Measurements from ENCODE around the gene RRAGD.

The RRAGD gene

DNA sequence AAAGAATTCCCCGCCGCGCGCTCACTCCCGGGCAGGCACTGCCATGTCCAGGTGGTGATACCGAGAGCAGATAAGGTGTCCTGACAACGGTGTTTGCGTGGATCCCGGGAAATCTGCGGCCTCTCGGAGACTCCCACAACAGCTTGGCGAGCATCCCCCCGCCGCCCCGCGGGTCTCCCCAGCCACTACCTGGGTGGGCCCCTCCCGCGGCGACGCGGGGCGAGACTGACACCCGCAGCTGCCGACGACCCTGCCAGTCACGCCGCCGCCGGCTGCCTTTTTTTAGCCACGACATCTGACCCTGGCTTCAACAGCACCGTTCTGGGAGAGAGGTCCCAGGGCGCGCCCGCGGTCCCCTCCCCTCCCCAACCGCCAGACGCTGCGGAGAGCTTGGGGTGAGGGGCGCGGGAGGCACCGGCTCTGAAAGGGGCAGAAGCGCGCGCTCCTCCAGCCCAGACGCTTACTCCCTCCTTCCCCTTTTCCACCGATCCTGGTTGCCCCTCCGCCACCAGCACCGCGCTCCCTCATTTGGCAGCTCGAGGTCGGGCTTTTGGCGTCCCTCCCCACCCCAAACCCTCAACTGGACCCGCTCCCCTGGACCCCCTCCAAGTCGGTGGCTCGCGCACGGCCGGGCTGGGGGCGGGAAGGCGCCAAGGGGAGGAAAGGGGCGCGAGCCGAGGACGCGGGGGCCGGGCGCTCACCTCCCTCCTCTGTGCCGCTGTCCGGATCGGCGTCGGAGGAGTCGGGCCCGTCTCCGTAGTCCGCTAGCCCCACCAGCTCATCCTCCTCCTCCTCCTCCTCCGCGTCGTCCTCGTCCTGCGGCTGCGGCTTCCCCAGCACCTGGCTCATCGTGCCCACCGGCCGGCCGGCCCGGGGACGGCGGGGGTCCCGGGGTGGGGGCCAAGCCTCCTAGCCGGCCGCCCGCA is 665 bp downstream of the RRAGD start (continued):
- TF ChIP-seq, protein P1, sequence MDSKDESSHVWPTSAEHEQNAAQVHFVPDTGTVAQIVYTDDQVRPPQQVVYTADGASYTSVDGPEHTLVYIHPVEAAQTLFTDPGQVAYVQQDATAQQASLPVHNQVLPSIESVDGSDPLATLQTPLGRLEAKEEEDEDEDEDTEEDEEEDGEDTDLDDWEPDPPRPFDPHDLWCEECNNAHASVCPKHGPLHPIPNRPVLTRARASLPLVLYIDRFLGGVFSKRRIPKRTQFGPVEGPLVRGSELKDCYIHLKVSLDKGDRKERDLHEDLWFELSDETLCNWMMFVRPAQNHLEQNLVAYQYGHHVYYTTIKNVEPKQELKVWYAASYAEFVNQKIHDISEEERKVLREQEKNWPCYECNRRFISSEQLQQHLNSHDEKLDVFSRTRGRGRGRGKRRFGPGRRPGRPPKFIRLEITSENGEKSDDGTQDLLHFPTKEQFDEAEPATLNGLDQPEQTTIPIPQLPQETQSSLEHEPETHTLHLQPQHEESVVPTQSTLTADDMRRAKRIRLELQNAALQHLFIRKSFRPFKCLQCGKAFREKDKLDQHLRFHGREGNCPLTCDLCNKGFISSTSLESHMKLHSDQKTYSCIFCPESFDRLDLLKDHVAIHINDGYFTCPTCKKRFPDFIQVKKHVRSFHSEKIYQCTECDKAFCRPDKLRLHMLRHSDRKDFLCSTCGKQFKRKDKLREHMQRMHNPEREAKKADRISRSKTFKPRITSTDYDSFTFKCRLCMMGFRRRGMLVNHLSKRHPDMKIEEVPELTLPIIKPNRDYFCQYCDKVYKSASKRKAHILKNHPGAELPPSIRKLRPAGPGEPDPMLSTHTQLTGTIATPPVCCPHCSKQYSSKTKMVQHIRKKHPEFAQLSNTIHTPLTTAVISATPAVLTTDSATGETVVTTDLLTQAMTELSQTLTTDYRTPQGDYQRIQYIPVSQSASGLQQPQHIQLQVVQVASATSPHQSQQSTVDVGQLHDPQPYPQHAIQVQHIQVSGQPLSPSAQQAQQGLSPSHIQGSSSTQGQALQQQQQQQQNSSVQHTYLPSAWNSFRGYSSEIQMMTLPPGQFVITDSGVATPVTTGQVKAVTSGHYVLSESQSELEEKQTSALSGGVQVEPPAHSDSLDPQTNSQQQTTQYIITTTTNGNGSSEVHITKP (tag by site-specific recombination; IDR thresholded peaks at IDR 0.05), result peak; percentile 97
- peak; percentile 95 for TF ChIP-seq ZBTB20 (tag by site-specific recombination; IDR thresholded peaks at IDR 0.05)
- 0 out of 2 replicates have a peak, but pooled peaks have one; percentile 6 for TF ChIP-seq ZSCAN23 (tag by site-specific recombination; IDR thresholded peaks at IDR 0.05)
- peak; percentile 73 for TF ChIP-seq SP2 (tag by site-specific recombination; IDR thresholded peaks at IDR 0.05)
- no peak for TF ChIP-seq ZNF785 (tag by site-specific recombination; IDR thresholded peaks at IDR 0.05)
- TF ChIP-seq GLIS2 (tag by site-specific recombination; IDR thresholded peaks at IDR 0.05), result peak; percentile 93
- TF ChIP-seq, protein P2, sequence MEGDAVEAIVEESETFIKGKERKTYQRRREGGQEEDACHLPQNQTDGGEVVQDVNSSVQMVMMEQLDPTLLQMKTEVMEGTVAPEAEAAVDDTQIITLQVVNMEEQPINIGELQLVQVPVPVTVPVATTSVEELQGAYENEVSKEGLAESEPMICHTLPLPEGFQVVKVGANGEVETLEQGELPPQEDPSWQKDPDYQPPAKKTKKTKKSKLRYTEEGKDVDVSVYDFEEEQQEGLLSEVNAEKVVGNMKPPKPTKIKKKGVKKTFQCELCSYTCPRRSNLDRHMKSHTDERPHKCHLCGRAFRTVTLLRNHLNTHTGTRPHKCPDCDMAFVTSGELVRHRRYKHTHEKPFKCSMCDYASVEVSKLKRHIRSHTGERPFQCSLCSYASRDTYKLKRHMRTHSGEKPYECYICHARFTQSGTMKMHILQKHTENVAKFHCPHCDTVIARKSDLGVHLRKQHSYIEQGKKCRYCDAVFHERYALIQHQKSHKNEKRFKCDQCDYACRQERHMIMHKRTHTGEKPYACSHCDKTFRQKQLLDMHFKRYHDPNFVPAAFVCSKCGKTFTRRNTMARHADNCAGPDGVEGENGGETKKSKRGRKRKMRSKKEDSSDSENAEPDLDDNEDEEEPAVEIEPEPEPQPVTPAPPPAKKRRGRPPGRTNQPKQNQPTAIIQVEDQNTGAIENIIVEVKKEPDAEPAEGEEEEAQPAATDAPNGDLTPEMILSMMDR (tag by site-specific recombination; IDR thresholded peaks at IDR 0.05), result peak; percentile 15; the same call in 1 of the 2 replicates
- TF ChIP-seq, protein P3, sequence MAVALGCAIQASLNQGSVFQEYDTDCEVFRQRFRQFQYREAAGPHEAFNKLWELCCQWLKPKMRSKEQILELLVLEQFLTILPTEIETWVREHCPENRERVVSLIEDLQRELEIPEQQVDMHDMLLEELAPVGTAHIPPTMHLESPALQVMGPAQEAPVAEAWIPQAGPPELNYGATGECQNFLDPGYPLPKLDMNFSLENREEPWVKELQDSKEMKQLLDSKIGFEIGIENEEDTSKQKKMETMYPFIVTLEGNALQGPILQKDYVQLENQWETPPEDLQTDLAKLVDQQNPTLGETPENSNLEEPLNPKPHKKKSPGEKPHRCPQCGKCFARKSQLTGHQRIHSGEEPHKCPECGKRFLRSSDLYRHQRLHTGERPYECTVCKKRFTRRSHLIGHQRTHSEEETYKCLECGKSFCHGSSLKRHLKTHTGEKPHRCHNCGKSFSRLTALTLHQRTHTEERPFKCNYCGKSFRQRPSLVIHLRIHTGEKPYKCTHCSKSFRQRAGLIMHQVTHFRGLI (tag by site-specific recombination; IDR thresholded peaks at IDR 0.05), result no peak
- TF ChIP-seq, protein P4, sequence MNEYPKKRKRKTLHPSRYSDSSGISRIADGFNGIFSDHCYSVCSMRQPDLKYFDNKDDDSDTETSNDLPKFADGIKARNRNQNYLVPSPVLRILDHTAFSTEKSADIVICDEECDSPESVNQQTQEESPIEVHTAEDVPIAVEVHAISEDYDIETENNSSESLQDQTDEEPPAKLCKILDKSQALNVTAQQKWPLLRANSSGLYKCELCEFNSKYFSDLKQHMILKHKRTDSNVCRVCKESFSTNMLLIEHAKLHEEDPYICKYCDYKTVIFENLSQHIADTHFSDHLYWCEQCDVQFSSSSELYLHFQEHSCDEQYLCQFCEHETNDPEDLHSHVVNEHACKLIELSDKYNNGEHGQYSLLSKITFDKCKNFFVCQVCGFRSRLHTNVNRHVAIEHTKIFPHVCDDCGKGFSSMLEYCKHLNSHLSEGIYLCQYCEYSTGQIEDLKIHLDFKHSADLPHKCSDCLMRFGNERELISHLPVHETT (tag by site-specific recombination; IDR thresholded peaks at IDR 0.05), result peak; percentile 21; the same call in 1 of the 2 replicates
- peak; percentile 63 for TF ChIP-seq ZEB2 (tag by site-specific recombination; IDR thresholded peaks at IDR 0.05)
- TF ChIP-seq ZNF391 (tag by site-specific recombination; IDR thresholded peaks at IDR 0.05; ENCODE audit: borderline replicate concordance, low read depth), result no peak
- TF ChIP-seq, protein P5, sequence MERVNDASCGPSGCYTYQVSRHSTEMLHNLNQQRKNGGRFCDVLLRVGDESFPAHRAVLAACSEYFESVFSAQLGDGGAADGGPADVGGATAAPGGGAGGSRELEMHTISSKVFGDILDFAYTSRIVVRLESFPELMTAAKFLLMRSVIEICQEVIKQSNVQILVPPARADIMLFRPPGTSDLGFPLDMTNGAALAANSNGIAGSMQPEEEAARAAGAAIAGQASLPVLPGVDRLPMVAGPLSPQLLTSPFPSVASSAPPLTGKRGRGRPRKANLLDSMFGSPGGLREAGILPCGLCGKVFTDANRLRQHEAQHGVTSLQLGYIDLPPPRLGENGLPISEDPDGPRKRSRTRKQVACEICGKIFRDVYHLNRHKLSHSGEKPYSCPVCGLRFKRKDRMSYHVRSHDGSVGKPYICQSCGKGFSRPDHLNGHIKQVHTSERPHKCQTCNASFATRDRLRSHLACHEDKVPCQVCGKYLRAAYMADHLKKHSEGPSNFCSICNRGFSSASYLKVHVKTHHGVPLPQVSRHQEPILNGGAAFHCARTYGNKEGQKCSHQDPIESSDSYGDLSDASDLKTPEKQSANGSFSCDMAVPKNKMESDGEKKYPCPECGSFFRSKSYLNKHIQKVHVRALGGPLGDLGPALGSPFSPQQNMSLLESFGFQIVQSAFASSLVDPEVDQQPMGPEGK (tag by site-specific recombination; IDR thresholded peaks at IDR 0.05), result peak; percentile 88
- TF ChIP-seq ZIC2 (tag by site-specific recombination; IDR thresholded peaks at IDR 0.05), result peak; percentile 81
- peak; percentile 99 for TF ChIP-seq ZNF121 (tag by site-specific recombination; IDR thresholded peaks at IDR 0.05)
- TF ChIP-seq ZFHX2 (tag by site-specific recombination; conservative IDR thresholded peaks at IDR 0.05), result peak; percentile 75
- TF ChIP-seq KLF8 (tag by site-specific recombination; IDR thresholded peaks at IDR 0.05), result peak; percentile 41; the same call in 1 of the 2 replicates
- TF ChIP-seq, protein P6, sequence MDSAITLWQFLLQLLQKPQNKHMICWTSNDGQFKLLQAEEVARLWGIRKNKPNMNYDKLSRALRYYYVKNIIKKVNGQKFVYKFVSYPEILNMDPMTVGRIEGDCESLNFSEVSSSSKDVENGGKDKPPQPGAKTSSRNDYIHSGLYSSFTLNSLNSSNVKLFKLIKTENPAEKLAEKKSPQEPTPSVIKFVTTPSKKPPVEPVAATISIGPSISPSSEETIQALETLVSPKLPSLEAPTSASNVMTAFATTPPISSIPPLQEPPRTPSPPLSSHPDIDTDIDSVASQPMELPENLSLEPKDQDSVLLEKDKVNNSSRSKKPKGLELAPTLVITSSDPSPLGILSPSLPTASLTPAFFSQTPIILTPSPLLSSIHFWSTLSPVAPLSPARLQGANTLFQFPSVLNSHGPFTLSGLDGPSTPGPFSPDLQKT (IDR thresholded peaks at IDR 0.05; ENCODE audit: borderline replicate concordance, low read depth, low read length), result no peak
- TF ChIP-seq, protein P7, sequence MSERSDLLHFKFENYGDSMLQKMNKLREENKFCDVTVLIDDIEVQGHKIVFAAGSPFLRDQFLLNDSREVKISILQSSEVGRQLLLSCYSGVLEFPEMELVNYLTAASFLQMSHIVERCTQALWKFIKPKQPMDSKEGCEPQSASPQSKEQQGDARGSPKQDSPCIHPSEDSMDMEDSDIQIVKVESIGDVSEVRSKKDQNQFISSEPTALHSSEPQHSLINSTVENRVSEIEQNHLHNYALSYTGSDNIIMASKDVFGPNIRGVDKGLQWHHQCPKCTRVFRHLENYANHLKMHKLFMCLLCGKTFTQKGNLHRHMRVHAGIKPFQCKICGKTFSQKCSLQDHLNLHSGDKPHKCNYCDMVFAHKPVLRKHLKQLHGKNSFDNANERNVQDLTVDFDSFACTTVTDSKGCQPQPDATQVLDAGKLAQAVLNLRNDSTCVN (tag by site-specific recombination; optimal IDR thresholded peaks at IDR 0.05), result peak; percentile 93
- peak; percentile 79; the same call in 1 of the 2 replicates for TF ChIP-seq ZNF600 (tag by site-specific recombination; IDR thresholded peaks at IDR 0.05)
- TF ChIP-seq, protein P8, sequence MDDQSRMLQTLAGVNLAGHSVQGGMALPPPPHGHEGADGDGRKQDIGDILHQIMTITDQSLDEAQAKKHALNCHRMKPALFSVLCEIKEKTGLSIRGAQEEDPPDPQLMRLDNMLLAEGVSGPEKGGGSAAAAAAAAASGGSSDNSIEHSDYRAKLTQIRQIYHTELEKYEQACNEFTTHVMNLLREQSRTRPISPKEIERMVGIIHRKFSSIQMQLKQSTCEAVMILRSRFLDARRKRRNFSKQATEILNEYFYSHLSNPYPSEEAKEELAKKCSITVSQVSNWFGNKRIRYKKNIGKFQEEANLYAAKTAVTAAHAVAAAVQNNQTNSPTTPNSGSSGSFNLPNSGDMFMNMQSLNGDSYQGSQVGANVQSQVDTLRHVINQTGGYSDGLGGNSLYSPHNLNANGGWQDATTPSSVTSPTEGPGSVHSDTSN (CRISPR knock-in tag; IDR thresholded peaks at IDR 0.05), result peak; percentile 52
- TF ChIP-seq WT1 (tag by site-specific recombination; IDR thresholded peaks at IDR 0.05), result peak; percentile 64
- no peak for TF ChIP-seq ZNF670 (tag by site-specific recombination; IDR thresholded peaks at IDR 0.05; ENCODE audit: low read depth)
